Medulla oblongata (tissue), 1 donor: ENCODE results near the gene SKAP1.
A peak's percentile ranks its signal among the peaks of the same experiment; 100 is the strongest.

Experiments used
- DNase-seq: peaks from one replicate; pipeline ENCODE4 v3.0.0-alpha.2; 2015; ENCODE audit errors: extremely low spot score

SKAP1 gene

GRCh38 chr17:48148029-48148770 lies 281.8 kb downstream of the SKAP1 start:
- DNase-seq = no peak

- DNase-seq = no peak
These were observed 284.8 kb downstream of the SKAP1 start for GRCh38 chr17:48144976-48145798.

DNA sequence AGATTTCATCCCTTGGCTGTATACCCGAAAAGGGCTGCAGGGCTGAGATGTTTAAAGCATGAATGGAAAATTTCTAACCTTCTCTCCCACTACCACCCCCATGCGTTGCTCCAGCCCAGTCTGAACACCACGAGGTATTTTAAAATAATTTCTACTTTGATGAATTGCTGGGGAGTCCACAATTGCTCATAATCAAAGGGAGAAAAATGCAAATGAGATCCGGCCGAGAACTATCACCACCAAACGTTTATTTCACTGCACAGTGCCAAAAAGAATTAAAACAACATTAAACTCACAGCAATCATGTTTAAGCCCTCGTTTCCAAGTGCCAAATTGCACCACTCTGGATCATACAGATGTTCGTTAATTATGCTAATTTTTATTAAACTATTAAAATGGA lies 285.8 kb downstream of the SKAP1 start:
- DNase-seq = no peak

- no peak for DNase-seq
These were observed 286.4 kb downstream of the SKAP1 start for GRCh38 chr17:48143629-48144028.

GRCh38 chr17:48139944-48140343 lies 290.1 kb downstream of the SKAP1 start:
- peak; percentile 38 for DNase-seq

DNA sequence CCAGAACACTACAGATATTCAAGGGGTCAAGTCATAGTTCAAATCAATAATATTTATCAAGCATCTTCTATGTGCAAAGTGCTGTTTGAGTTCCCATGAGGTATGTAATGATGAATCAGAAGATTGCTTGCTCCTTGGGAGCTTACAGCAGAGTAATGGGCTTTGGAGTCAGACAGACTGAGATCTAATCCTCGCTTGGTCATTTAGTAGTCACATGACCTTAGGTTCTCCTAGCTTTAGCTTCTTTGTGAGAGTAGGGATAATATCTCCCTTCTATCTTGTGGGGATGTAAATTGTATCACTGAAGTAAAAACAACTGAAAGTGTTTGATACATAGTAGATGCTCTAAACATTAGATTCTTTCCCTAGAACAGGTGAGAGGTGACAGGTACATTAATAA lies 292.4 kb downstream of the SKAP1 start:
- no peak for DNase-seq

- no peak for DNase-seq
These were observed 295.0 kb downstream of the SKAP1 start for GRCh38 chr17:48134912-48135480.

DNA sequence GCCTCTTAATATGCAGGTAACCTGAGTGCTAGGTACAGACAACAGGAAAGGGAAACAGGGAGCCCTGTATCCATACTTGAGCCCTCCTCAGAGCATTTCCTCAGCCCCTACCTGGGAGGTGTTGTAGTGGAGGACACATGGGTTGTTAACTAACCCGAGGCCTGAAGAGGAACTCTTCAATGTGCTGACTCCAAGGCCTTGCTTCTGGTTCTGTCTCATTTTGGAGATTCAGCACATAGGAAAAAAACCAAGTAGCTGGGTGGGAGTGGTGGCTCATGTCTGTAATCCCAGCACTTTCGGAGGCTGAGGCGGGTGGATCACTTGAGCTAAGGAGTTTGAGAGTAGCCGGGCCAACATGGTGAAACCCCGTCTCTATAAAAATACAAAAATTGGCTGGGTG lies 297.6 kb downstream of the SKAP1 start:
- DNase-seq = peak; percentile 47

DNA sequence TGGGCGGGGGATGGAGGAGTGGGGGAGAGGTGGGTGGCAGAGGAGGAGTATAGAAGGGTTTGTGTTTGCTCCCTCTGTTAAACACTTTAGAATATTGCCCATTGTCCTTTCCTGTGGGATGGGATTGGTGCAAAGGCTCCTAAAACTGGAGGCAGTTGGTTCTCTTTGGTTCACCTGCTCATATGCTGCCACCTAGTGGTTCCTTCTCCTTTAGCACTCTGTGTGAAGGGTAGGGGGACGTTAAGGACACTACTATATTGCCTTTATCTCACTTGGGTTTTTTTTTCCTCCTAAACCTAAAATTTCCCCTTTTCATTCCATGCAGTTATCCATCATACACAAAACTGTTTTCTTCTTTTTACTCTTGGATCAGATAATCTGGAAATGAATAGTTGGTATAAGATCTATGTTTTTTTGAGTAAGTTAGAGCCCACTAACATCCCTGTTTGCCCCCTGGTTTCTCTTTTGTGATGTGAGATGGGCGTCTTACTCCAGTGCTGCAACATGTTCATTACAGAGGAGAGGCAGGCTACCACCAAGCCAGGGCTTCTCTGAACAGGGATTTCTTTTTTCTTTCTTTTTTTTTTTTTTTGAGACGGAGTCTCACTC lies 298.7 kb downstream of the SKAP1 start:
- peak; percentile 89 for DNase-seq

DNA sequence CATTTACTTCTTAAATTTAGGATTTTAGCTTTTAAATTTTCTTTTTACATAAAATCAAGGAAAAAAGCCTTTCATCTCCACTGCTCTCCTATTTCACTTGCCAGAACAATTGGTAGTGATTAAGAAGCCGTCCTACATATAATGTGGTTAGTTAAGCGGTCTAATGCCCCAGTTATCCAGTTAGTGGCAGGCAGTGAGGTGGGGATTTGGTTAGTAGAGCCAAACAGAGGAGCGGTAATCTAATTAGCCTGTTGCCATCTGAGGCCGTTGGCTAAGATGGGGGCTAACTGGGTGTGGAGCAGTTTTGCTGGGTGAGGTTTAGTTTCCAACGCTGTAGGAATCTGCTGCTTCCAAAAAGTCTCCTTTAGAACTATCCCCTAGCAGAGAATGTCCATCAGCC lies 300.0 kb downstream of the SKAP1 start:
- no peak for DNase-seq

DNA sequence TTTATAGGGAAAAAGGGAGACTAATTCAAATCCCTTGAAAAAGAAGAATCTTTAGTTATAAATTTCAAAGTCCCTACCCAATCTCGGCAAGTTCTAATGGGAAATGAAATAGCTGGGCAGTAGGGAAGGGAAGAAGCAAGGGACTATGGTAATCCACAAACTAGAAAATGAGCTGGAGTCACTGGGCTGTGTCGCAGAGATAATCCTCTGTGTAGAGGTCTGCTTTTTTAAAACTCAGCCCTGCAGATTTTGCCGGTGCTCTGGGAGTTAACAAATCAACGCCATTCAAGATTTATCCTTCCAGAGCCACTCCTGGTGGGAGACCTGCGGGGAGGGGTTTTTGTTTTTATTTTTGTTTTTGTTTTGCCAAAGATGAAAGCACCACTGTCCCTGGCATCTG lies 301.6 kb downstream of the SKAP1 start:
- DNase-seq = no peak

DNA sequence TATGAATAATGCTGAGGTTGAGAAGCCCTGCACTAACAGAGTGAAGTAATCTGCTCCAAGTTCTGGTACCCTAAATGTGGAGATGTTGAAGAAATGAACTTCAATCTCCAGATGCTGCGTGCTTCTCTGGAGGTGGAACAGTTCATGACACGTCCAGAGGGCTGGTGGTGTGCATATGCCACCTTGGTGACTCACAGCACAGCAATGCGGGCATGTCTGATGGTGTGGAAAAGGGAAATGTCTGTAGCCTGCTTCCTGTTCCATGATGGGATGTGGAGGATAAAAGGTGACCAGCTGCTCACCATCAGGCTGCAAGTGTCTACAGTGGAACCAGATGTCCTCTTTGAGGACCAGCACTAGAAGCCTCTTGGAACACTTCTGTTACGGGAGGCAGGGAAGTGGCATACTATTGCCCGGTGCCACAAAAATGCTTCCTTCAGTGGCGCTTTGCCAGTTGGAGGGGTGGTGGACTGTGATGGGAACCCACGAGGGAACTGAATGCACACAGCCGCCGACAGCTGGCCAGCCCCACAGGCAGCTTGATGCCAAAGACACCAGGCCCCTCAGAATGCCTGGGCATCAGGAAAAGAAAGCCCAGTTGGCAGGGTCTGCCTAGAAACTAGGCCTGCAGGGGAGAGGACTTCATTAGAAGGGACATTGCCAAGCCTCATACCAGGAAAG lies 302.5 kb downstream of the SKAP1 start:
- peak; percentile 34 for DNase-seq

- no peak for DNase-seq
These were observed 303.5 kb downstream of the SKAP1 start for GRCh38 chr17:48126532-48126850.

DNA sequence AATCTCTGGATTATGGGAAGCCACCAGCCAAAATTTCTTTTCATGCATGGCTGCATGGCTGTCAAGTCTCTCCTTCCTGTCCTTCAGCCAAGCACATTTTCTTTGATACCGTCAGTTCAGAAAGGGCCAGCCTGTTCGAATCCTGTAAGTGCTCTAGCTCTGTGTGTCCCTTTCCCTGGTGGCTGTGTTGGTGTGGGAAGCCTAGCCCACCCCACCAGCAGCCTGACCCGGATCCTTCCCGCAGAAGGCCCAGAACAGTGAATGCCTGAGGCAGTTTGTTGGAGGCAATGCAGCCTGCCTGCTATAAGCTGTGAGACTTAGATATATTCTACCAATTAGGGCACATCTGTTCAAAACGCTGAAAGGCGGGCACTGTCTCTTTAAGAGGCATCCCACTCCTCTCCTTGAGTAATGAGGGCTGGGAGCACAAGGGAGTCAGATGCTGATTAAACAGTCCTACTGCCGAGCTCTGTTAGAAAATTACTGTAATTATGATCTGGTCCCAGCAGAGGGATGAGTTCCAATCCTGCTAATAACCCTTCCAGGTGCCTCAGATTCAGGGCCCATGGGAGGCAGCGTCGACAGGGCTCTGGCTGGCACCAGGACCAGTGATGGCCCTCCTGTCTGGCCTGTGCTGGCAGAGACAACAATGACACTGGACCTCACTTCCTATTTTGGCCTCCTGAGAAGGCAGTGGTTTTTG lies 304.0 kb downstream of the SKAP1 start:
- no peak for DNase-seq

GRCh38 chr17:48123776-48124388 lies 306.1 kb downstream of the SKAP1 start:
- DNase-seq = no peak

DNA sequence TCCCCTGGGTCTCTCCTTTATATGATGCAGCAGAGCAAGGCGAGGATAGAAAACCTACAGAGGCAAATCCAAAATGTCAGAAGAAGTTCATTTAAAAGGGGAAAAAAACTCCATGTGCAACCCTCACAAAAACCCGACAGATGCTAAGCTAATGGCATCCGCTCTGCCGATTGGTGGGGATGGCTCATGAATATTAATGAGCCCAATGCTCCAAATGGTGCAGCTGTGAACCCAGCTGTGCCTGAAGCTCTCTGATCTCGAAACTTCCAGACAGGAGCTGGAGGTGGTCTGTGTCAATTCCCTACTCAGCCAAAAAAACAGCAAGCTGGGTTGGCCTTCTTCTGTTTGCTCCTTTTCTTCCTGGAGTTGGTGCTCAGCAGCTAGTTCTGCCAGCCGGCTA lies 306.9 kb downstream of the SKAP1 start:
- DNase-seq = peak; percentile 87

- DNase-seq = no peak
These were observed 307.4 kb downstream of the SKAP1 start for GRCh38 chr17:48122665-48123045.

- DNase-seq = peak; percentile 79
These were observed 307.9 kb downstream of the SKAP1 start for GRCh38 chr17:48121923-48122664.

DNA sequence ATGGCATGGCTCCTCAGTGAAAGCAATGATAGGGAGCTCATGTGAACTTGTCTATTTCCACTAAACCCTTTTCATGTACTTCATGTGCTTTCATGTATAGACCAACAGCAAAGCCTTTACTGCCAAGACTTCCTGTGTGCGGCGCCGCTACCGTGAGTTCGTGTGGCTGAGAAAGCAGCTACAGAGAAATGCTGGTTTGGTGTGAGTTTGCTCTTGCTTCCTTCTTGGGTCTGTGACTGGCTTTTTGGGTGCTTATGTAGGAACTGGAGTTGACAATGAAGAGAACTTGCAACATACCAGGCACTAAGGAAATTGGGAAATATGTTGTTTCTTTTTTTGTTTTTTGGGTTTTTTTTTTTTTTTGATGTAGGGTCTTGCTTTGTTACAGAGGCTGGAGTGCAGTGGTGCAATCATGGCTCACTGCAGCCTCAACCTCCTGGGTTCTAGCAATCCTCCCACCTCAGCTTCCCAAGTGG lies 316.8 kb downstream of the SKAP1 start:
- DNase-seq = peak; percentile 66

DNA sequence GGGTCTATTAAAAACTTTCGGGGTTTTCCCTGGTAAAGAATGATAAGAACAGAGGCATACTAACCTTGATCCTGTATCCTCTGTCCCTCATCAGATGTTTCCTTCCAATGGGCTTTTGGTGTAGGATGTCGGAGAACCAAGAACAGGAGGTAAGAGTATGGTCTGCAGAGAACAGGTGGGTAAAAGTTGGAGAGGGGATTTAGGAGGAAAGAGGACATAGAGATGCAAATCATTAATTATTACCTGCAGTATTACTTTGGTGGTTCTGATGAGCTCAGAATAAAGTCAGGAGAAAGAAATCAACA lies 318.1 kb downstream of the SKAP1 start:
- no peak for DNase-seq
